Caki2 (cell line): Measurements from ENCODE around the gene SYNGR3. TPM values are rescaled to one million over a fixed set of nuclear protein-coding genes. Genes with fewer than 3 reads are reported as not detected.

ENCODE experiments used
- DNase-seq: peaks from one replicate; pipeline ENCODE4 v3.0.0-alpha.2; 2015; ENCODE audit warnings: low read depth
- in situ Hi-C: cut with HindIII; loops from 2 replicates; pipeline ENCODE4 v1.10.0; 2016; ENCODE audit warnings: low sequenced_read_pairs, low pct_unique_long_range_greater_than_20kb, mixed read lengths
- total RNA-seq: library from RNA; depleted of rRNA; stranded (reverse); fragments of >200 nt; shearing (Covaris generic); gene quantifications from 2 replicates; pipeline ENCODE4 v1.2.3, GENCODE V29; 2014; ENCODE audit warnings: low replicate concordance

Gene SYNGR3
- total RNA-seq, 1 experiment from 2014 or later, result 44.9 TPM

- no peak for DNase-seq
- in situ Hi-C loops, result no loop called here
Observed at GRCh38 chr16:1973461-1974156, 16.2 kb upstream of the SYNGR3 start.

GRCh38 chr16:1974157-1975070, 15.4 kb upstream of the SYNGR3 start:
- in situ Hi-C loops, result no loop called here
- DNase-seq, result no peak

GRCh38 chr16:1975432-1976215, 14.1 kb upstream of the SYNGR3 start:
- in situ Hi-C loops, result no loop called here

GRCh38 chr16:1976216-1976520, 13.6 kb upstream of the SYNGR3 start:
- in situ Hi-C loops, result no loop called here
- no peak for DNase-seq

More at GRCh38 chr16:1975432-1976215, 14.1 kb upstream of the SYNGR3 start:
- no peak for DNase-seq

GRCh38 chr16:1976951-1977874, 12.6 kb upstream of the SYNGR3 start:
- DNase-seq, result no peak
- in situ Hi-C loops, result no loop called here

GRCh38 chr16:1977875-1978268, 11.9 kb upstream of the SYNGR3 start:
- no peak for DNase-seq
- in situ Hi-C loops, result no loop called here

- no peak for DNase-seq
- in situ Hi-C loops, result no loop called here
Observed at GRCh38 chr16:1978476-1979120, 11.2 kb upstream of the SYNGR3 start.

- in situ Hi-C loops, result no loop called here
- DNase-seq, result no peak
Observed at GRCh38 chr16:1979271-1980029, 10.3 kb upstream of the SYNGR3 start.

GRCh38 chr16:1980030-1980769, 9.6 kb upstream of the SYNGR3 start:
- no peak for DNase-seq
- in situ Hi-C loops, result no loop called here

- in situ Hi-C loops, result no loop called here
Observed at GRCh38 chr16:1980770-1981087, 9.0 kb upstream of the SYNGR3 start.

GRCh38 chr16:1981398-1981836, 8.4 kb upstream of the SYNGR3 start, which contains the start of gene NOXO1:
Gene NOXO1, minus strand, starts transcription at chr16:1981469. Its CDS starts 290 bp downstream, at chr16:1981179.
- in situ Hi-C loops, result no loop called here
- DNase-seq, result no peak

More at GRCh38 chr16:1980770-1981087, 9.0 kb upstream of the SYNGR3 start:
- no peak for DNase-seq

GRCh38 chr16:1982013-1982433, 7.7 kb upstream of the SYNGR3 start:
- in situ Hi-C loops, result no loop called here

GRCh38 chr16:1982991-1983543, 6.7 kb upstream of the SYNGR3 start:
- no peak for DNase-seq
- in situ Hi-C loops, result no loop called here

More at GRCh38 chr16:1982013-1982433, 7.7 kb upstream of the SYNGR3 start:
- DNase-seq, result no peak

- in situ Hi-C loops, result no loop called here
- DNase-seq, result peak; percentile 92
Observed at GRCh38 chr16:1983544-1984346, 6.0 kb upstream of the SYNGR3 start, which contains the start of gene GFER. Gene GFER, plus strand, starts transcription at chr16:1984193. Its CDS starts 26 bp downstream, at chr16:1984219.
